Kidney tubule cell (primary cell): Measurements from ENCODE around the gene PDRG1.

ENCODE experiments used
- DNase-seq: peaks from one replicate; pipeline ENCODE4 v3.0.0-alpha.2; 2018; ENCODE audit warnings: low spot score

The PDRG1 gene

DNA sequence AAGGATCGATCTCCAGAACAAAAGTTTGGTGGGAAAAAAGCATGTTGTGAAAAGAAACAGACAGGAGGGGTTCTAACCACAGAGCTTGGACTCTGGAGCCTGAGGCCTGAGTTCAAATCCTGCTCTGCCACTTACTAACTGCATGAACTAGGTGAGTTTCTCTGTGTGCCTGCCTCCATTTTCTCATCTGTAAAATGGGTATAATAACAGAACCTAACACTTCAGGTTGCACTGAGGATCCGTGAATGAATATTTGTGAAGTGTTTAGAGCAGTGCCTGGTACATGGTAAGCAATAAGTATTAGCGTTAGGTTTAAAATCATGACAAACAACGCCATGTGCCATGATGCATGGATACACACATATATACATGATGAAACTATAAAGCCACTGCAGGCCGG is 44.8 kb downstream of the PDRG1 start:
- DNase-seq: no peak

DNA sequence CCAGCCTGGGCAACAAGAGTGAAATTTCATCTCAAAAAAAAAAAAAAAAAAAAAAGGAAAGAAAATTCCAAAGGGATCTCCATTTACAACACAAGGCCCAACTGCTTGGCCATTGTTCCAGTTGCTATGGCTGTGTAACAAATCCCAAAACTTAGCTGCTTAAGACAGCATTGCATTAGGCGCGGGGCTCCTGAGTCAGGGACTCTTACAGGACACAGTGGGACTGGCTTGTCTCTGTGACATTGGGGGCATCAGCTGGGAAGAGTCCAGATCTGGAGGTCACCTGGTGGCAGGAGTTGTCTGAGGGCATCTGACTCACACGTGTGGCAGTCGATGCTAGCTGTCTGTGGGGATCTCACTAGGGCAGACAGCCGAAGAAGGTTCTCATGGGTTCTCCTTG is 45.8 kb downstream of the PDRG1 start:
- no peak for DNase-seq

DNA sequence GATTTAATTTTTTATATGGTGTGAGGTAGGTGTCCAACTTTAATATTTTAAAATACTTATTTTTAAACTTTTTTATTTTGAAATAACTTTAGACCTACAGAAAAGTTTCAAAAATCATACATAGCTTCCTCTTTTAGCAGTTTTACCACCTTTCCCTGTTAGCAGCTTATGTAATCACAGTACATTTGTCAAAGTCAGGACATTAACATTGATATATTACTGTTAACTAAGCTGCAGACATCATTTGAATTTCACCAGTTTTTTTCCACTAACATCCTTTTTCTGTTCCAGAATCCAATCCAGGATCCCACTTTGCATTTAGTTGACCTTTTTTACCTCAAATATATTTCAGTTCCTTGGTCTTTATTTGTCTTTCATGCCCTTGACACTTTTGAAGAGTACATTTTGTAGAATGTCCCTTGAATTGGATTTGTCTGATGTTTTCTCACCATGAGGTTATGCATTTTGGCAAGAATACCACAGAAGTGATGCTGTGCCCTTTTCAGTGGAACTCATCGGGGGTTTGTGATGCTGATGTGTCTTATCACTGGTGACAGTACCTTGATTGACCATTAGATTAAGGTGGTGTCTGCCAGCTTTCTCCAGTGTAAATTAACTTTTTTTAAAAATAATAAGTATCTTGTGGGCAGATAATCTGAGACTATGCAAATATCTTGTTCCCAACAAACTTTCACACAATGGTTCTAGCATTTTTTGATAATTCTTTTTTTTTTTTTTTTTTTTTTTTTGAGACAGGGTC is 48.0 kb downstream of the PDRG1 start:
- DNase-seq: no peak

DNA sequence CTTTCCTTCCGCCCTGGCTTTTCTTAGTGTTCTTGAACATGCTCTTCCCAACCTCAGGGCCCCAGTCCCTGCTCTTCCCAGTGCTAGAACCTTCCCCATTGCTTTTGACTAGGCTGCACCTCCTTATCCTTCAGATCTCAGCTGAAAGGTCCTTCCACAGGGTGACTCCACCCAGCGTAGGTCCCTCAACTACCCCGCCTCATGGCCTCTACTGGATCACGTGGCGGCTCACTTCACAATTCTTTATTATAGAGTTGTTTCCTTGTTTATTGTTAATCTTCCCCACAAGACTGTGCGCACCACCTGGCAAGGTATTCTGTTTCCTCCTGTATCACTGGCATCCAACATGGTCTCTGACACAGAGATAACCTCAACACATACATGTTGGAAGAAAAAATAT is 50.2 kb downstream of the PDRG1 start:
- no peak for DNase-seq

DNA sequence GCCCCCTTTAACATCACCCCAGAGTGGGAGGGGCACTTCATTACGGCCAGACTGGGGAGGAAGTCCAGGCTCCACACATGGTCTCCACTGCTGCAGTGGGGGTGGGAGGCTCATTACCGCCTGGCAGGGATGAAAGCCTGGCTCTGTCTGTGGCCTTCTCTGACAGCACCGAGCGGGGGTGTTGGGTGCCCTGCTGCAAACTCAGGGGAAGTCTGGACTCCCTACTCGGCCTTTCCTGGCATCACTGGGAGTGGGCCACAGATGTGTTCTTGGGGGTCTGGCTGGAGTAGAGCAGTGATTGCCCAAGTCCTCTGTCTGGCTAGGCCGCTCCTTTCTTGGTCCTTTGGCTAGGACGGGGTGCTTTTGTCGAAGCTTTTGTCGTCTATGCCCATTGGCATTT is 54.3 kb downstream of the PDRG1 start:
- no peak for DNase-seq

DNA sequence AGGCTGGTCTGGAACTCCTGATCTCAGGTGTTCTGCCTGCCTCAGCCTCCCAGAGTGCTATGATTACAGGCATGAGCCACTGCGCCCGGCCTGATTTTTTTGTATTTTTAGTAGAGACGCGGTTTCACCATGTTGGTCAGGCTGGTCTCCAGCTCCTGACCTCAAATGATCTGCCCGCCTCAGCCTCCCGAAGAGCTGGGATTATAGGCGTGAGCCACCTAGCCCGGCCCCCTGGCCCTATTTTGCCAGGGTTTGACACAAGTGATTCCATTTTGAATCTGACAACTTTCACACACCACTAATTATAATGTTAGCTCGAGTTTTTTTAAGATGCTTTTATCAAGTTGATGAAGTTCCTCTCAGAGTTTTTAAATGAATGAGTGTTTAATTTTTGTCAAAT is 55.8 kb downstream of the PDRG1 start:
- no peak for DNase-seq

DNA sequence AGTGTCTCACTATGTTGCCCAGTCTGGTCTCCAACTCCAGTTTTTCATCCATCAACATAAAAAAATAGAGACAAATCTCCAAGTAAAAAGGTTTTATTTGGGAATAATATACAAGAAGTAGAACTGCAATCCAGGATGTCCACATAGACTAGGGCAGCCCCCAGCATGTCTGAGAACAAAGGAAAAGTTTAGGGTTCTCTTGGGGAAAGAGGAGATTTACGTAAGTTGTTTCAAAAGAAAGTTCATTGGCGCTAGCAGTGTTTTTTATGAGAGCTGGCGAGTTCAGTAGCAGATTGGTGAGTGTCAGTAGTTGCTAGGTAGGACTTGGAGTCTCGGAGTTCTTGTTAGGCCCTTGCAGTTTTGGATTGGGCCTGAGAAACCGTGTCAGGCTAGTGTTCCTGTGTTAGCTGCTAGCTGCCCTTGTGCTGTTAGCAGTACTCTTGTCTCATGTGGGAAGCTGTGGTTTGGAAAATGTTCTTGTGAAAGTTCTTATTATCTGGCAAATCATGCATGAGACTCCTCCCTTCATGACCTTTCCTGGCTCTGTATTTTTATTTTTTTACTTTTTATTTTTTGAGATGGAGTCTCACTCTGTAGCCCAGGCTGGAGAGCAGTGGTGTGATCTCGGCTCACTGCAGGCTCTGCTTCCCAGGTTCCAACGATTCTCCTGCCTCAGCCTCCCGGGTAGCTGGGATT is 56.7 kb downstream of the PDRG1 start:
- peak; percentile 34 for DNase-seq
